SK-N-SH treated with all-trans-retinoic acid at 6 μM for 48 hours (cell line): ENCODE measurements around the gene ALDH16A1.

Source experiments
- ARNTL ChIP-seq: fragments of 450-650 bp; formaldehyde crosslinking; IDR thresholded peaks from 2 replicates; pipeline ENCODE4 v1.5.0; 2020; ENCODE audit warnings: low read depth, mild to moderate bottlenecking, moderate library complexity, borderline replicate concordance
- BACH2 ChIP-seq: fragments of 250-450 bp; sonication (Bioruptor Pico); IDR thresholded peaks from 2 replicates; pipeline ENCODE4 v1.9.0; 2021; ENCODE audit warnings: mild to moderate bottlenecking, borderline replicate concordance
- ISL1 ChIP-seq: fragments of 250-450 bp; sonication (Bioruptor Pico); IDR thresholded peaks from 2 replicates; pipeline ENCODE4 v2.1.2; 2022; ENCODE audit warnings: mild to moderate bottlenecking, moderate library complexity
- PPARA ChIP-seq: fragments of 250-450 bp; sonication (Bioruptor Pico); IDR thresholded peaks from 2 replicates; pipeline ENCODE4 v1.5.0; 2020; ENCODE audit warnings: mild to moderate bottlenecking, borderline replicate concordance
- ZC3H10 ChIP-seq: fragments of 250-450 bp; sonication (Bioruptor Pico); IDR thresholded peaks from 2 replicates; pipeline ENCODE4 v1.5.1; 2021; ENCODE audit warnings: mild to moderate bottlenecking, moderate library complexity
- ZFP3 ChIP-seq: fragments of 250-450 bp; sonication (Bioruptor Pico); IDR thresholded peaks from 2 replicates; pipeline ENCODE4 v1.5.0; 2020; ENCODE audit warnings: mild to moderate bottlenecking, moderate library complexity
- ZFP30 ChIP-seq: fragments of 450-650 bp; formaldehyde crosslinking; IDR thresholded peaks from 2 replicates; pipeline ENCODE4 v1.5.0; 2022; ENCODE audit warnings: mild to moderate bottlenecking, moderate library complexity
- ZNF8 ChIP-seq: fragments of 450-650 bp; formaldehyde crosslinking; IDR thresholded peaks from 2 replicates; pipeline ENCODE4 v1.5.0; 2020; ENCODE audit warnings: mild to moderate bottlenecking, moderate library complexity
- TF ChIP-seq, protein P1 (sequence below): fragments of 250-450 bp; sonication (Bioruptor Pico); IDR thresholded peaks from 2 replicates; pipeline ENCODE4 v1.8.0; 2021; ENCODE audit warnings: low read depth, mild to moderate bottlenecking, moderate library complexity, borderline replicate concordance
- TF ChIP-seq, protein P2 (sequence below): fragments of 250-450 bp; sonication (Bioruptor Pico); IDR thresholded peaks from 2 replicates; pipeline ENCODE4 v1.8.0; 2020; ENCODE audit warnings: mild to moderate bottlenecking, moderate library complexity, borderline replicate concordance
- TF ChIP-seq, protein P3 (sequence below): fragments of 250-450 bp; sonication (Bioruptor Pico); IDR thresholded peaks from 2 replicates; pipeline ENCODE4 v1.5.1; 2020; ENCODE audit warnings: low read depth, mild to moderate bottlenecking, moderate library complexity
- TF ChIP-seq, protein P4 (sequence below): fragments of 250-450 bp; sonication (Bioruptor Pico); IDR thresholded peaks from 2 replicates; pipeline ENCODE4 v1.5.0; 2020; ENCODE audit warnings: mild to moderate bottlenecking, moderate library complexity

DNA sequence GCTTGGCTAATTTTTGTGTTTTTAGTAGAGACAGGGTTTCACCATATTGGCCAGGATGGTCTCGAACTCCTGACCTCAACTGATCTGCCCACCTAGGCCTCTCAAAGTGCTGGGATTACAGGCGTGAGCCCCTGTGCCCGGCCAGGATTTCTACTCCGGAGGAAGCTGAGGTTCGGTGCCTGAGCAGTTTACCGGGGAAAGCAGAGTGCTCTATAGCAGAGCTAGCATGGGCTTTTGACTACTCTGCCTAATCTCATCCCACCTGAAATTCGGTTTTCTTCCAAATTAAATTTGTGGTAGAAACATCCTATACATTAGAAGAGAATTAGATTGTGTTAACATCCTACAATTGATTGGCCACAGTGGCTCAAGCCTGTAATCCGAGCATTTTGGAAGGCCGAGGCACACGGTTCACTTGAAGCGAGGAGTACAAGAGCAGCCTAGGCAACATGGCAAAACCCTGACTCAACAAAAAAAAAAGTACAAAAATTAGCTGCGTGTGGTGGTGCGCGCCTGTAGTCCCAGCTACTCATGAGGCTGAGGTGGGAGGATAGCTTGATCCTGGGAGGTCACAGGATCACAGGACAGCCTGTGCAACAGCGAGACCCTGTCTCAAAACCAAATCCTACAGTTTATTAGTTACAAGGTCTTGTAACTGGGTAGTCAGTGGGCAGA is 36.0 kb downstream of the ALDH16A1 start:
- TF ChIP-seq, protein P1, sequence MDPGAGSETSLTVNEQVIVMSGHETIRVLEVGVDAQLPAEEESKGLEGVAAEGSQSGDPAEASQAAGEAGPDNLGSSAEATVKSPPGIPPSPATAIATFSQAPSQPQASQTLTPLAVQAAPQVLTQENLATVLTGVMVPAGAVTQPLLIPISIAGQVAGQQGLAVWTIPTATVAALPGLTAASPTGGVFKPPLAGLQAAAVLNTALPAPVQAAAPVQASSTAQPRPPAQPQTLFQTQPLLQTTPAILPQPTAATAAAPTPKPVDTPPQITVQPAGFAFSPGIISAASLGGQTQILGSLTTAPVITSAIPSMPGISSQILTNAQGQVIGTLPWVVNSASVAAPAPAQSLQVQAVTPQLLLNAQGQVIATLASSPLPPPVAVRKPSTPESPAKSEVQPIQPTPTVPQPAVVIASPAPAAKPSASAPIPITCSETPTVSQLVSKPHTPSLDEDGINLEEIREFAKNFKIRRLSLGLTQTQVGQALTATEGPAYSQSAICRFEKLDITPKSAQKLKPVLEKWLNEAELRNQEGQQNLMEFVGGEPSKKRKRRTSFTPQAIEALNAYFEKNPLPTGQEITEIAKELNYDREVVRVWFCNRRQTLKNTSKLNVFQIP (CRISPR knock-in tag), result no peak
- TF ChIP-seq ARNTL, result no peak
- TF ChIP-seq ZFP30 (CRISPR knock-in tag), result no peak
- TF ChIP-seq BACH2 (CRISPR knock-in tag), result no peak
- no peak for TF ChIP-seq ZC3H10 (CRISPR knock-in tag)
- TF ChIP-seq, protein P2, sequence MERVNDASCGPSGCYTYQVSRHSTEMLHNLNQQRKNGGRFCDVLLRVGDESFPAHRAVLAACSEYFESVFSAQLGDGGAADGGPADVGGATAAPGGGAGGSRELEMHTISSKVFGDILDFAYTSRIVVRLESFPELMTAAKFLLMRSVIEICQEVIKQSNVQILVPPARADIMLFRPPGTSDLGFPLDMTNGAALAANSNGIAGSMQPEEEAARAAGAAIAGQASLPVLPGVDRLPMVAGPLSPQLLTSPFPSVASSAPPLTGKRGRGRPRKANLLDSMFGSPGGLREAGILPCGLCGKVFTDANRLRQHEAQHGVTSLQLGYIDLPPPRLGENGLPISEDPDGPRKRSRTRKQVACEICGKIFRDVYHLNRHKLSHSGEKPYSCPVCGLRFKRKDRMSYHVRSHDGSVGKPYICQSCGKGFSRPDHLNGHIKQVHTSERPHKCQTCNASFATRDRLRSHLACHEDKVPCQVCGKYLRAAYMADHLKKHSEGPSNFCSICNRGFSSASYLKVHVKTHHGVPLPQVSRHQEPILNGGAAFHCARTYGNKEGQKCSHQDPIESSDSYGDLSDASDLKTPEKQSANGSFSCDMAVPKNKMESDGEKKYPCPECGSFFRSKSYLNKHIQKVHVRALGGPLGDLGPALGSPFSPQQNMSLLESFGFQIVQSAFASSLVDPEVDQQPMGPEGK, result no peak
- no peak for TF ChIP-seq ZNF8 (CRISPR knock-in tag)
- TF ChIP-seq, protein P3, sequence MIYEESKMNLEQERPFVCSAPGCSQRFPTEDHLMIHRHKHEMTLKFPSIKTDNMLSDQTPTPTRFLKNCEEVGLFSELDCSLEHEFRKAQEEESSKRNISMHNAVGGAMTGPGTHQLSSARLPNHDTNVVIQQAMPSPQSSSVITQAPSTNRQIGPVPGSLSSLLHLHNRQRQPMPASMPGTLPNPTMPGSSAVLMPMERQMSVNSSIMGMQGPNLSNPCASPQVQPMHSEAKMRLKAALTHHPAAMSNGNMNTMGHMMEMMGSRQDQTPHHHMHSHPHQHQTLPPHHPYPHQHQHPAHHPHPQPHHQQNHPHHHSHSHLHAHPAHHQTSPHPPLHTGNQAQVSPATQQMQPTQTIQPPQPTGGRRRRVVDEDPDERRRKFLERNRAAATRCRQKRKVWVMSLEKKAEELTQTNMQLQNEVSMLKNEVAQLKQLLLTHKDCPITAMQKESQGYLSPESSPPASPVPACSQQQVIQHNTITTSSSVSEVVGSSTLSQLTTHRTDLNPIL (CRISPR knock-in tag), result no peak
- TF ChIP-seq, protein P4, sequence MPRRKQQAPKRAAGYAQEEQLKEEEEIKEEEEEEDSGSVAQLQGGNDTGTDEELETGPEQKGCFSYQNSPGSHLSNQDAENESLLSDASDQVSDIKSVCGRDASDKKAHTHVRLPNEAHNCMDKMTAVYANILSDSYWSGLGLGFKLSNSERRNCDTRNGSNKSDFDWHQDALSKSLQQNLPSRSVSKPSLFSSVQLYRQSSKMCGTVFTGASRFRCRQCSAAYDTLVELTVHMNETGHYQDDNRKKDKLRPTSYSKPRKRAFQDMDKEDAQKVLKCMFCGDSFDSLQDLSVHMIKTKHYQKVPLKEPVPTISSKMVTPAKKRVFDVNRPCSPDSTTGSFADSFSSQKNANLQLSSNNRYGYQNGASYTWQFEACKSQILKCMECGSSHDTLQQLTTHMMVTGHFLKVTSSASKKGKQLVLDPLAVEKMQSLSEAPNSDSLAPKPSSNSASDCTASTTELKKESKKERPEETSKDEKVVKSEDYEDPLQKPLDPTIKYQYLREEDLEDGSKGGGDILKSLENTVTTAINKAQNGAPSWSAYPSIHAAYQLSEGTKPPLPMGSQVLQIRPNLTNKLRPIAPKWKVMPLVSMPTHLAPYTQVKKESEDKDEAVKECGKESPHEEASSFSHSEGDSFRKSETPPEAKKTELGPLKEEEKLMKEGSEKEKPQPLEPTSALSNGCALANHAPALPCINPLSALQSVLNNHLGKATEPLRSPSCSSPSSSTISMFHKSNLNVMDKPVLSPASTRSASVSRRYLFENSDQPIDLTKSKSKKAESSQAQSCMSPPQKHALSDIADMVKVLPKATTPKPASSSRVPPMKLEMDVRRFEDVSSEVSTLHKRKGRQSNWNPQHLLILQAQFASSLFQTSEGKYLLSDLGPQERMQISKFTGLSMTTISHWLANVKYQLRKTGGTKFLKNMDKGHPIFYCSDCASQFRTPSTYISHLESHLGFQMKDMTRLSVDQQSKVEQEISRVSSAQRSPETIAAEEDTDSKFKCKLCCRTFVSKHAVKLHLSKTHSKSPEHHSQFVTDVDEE, result no peak
- no peak for TF ChIP-seq PPARA (CRISPR knock-in tag)
- TF ChIP-seq ISL1, result no peak
- no peak for TF ChIP-seq ZFP3 (CRISPR knock-in tag)
